T-helper 17 cell (primary cell): ENCODE results near the gene TIMM29. TPM values are rescaled to one million over a fixed set of nuclear protein-coding genes. Genes with fewer than 3 reads are reported as not detected.

Experiments used
- ATAC-seq: fragments of 150-1000 bp; cut with Tn5 transposase; 2 replicates; pipeline ENCODE4 v1.10.0; 2021; ENCODE audit warnings: mild to moderate bottlenecking, moderate library complexity
- DNase-seq, 3 donors: peaks; one replicate each; pipeline versions ENCODE4 v3.0.0 to v3.0.0-alpha.2; 2020 to 2021
- H3K9me3 ChIP-seq: one replicate; pipeline ENCODE4 v1.7.0; 2013; ENCODE audit warnings: low read length, mild to moderate bottlenecking; ENCODE audit not compliant: control insufficient read depth, poor library complexity, severe bottlenecking
- H3K27ac Mint-ChIP-seq: one replicate; pipeline ENCODE4 v1.8.0; 2022; ENCODE audit warnings: mild to moderate bottlenecking, moderate library complexity, mixed read lengths
- H3K27me3 Mint-ChIP-seq: one replicate; pipeline ENCODE4 v1.8.0; 2022; ENCODE audit warnings: mixed read lengths
- H3K36me3 Mint-ChIP-seq: one replicate; pipeline ENCODE4 v1.8.0; 2022; ENCODE audit warnings: low read depth, mixed read lengths
- H3K4me1 Mint-ChIP-seq: one replicate; pipeline ENCODE4 v1.8.0; 2022; ENCODE audit warnings: mild to moderate bottlenecking, mixed read lengths
- H3K4me3 Mint-ChIP-seq: one replicate; pipeline ENCODE4 v1.8.0; 2022; ENCODE audit warnings: mild to moderate bottlenecking, moderate library complexity, mixed read lengths
- total RNA-seq, 4 donors: library from RNA in 2 of 4; stranded (reverse) in 2 of 4; gene quantifications; one replicate each; pipeline ENCODE4 v1.2.3 and lab custom pipeline; 2022 to 2026

Gene TIMM29
- total RNA-seq, 2 donors from 2014 or later: 17.1 to 21.0 TPM

- Mint-ChIP-seq H3K4me1 (peaks cover 13% of the 10 kb centered on the region), H3K36me3 (no peaks in the 10 kb centered on the region), H3K27me3 (no peaks in the 10 kb centered on the region), H3K27ac (no peak overlapping the region), H3K4me3 (no peak overlapping the region)
- DNase-seq (no peak), ATAC-seq (no peak)
- H3K9me3 ChIP-seq: no peaks in the 10 kb centered on the region
These were observed 32.7 kb upstream of the TIMM29 start for GRCh38 chr19:10895920-10896319.

GRCh38 chr19:10896851-10897526 is 31.6 kb upstream of the TIMM29 start:
- H3K27ac Mint-ChIP-seq: peak overlapping the region; percentile 45

GRCh38 chr19:10898633-10899032 is 30.0 kb upstream of the TIMM29 start:
- Mint-ChIP-seq H3K36me3 (peaks cover 3% of the 10 kb centered on the region), H3K27ac (no peak overlapping the region), H3K4me3 (no peak overlapping the region), H3K4me1 (peaks cover 13% of the 10 kb centered on the region), H3K27me3 (no peaks in the 10 kb centered on the region)
- no peak for ATAC-seq
- no peak for DNase-seq
- no peaks in the 10 kb centered on the region for H3K9me3 ChIP-seq

More at GRCh38 chr19:10896851-10897526, 31.6 kb upstream of the TIMM29 start:
- no peaks in the 10 kb centered on the region for H3K9me3 ChIP-seq
- Mint-ChIP-seq H3K36me3 (no peaks in the 10 kb centered on the region), H3K4me1 (peaks cover 13% of the 10 kb centered on the region), H3K27me3 (no peaks in the 10 kb centered on the region), H3K4me3 (no peak overlapping the region)
- no peak for DNase-seq
- peak; percentile 37 for ATAC-seq

GRCh38 chr19:10899151-10899653 is 29.4 kb upstream of the TIMM29 start:
- no peak for ATAC-seq
- H3K4me3 Mint-ChIP-seq: no peak overlapping the region
- no peaks in the 10 kb centered on the region for H3K9me3 ChIP-seq
- H3K4me1 Mint-ChIP-seq: peaks cover 15% of the 10 kb centered on the region
- H3K27ac Mint-ChIP-seq: no peak overlapping the region
- H3K36me3 Mint-ChIP-seq: peaks cover 3% of the 10 kb centered on the region
- H3K27me3 Mint-ChIP-seq: no peaks in the 10 kb centered on the region
- no peak for DNase-seq

- DNase-seq (no peak), ATAC-seq (no peak)
- Mint-ChIP-seq H3K4me1 (peaks cover 2% of the 10 kb centered on the region), H3K4me3 (no peak overlapping the region), H3K36me3 (peaks cover 3% of the 10 kb centered on the region), H3K27me3 (no peaks in the 10 kb centered on the region), H3K27ac (peak overlapping the region; percentile 59)
- H3K9me3 ChIP-seq: no peaks in the 10 kb centered on the region
These were observed 20.7 kb upstream of the TIMM29 start for GRCh38 chr19:10907925-10908324.

- H3K4me3 Mint-ChIP-seq: no peak overlapping the region
- peak overlapping the region; percentile 59 for H3K27ac Mint-ChIP-seq
- no peaks in the 10 kb centered on the region for H3K36me3 Mint-ChIP-seq
- no peak for ATAC-seq
- H3K4me1 Mint-ChIP-seq: peaks cover 2% of the 10 kb centered on the region
- no peak for DNase-seq
- no peaks in the 10 kb centered on the region for H3K9me3 ChIP-seq
- no peaks in the 10 kb centered on the region for H3K27me3 Mint-ChIP-seq
These were observed 20.1 kb upstream of the TIMM29 start for GRCh38 chr19:10908380-10908960.

- Mint-ChIP-seq H3K4me3 (no peak overlapping the region), H3K27me3 (no peaks in the 10 kb centered on the region), H3K36me3 (no peaks in the 10 kb centered on the region), H3K27ac (no peak overlapping the region), H3K4me1 (no peaks in the 10 kb centered on the region)
- DNase-seq: no peak
- no peaks in the 10 kb centered on the region for H3K9me3 ChIP-seq
- ATAC-seq: no peak
These were observed 16.8 kb upstream of the TIMM29 start for GRCh38 chr19:10911579-10912363.

GRCh38 chr19:10912619-10913018 is 16.0 kb upstream of the TIMM29 start:
- no peaks in the 10 kb centered on the region for H3K9me3 ChIP-seq
- H3K36me3 Mint-ChIP-seq: no peaks in the 10 kb centered on the region
- no peaks in the 10 kb centered on the region for H3K4me1 Mint-ChIP-seq
- DNase-seq: no peak
- ATAC-seq: no peak
- no peak overlapping the region for H3K4me3 Mint-ChIP-seq
- no peaks in the 10 kb centered on the region for H3K27me3 Mint-ChIP-seq
- H3K27ac Mint-ChIP-seq: no peak overlapping the region

- Mint-ChIP-seq H3K27ac (no peak overlapping the region), H3K36me3 (no peaks in the 10 kb centered on the region), H3K4me3 (no peak overlapping the region), H3K4me1 (no peaks in the 10 kb centered on the region), H3K27me3 (no peaks in the 10 kb centered on the region)
- no peak for ATAC-seq
- DNase-seq: no peak
- H3K9me3 ChIP-seq: no peaks in the 10 kb centered on the region
These were observed 14.8 kb upstream of the TIMM29 start for GRCh38 chr19:10913716-10914340.

GRCh38 chr19:10915130-10916091 is 13.2 kb upstream of the TIMM29 start:
- DNase-seq (no peak), ATAC-seq (no peak)
- no peak overlapping the region for H3K4me3 Mint-ChIP-seq
- no peaks in the 10 kb centered on the region for H3K4me1 Mint-ChIP-seq
- no peaks in the 10 kb centered on the region for H3K27me3 Mint-ChIP-seq
- no peaks in the 10 kb centered on the region for H3K36me3 Mint-ChIP-seq
- H3K27ac Mint-ChIP-seq: peak overlapping the region; percentile 29
- H3K9me3 ChIP-seq: no peaks in the 10 kb centered on the region

- Mint-ChIP-seq H3K36me3 (no peaks in the 10 kb centered on the region), H3K27me3 (no peaks in the 10 kb centered on the region), H3K4me1 (no peaks in the 10 kb centered on the region), H3K4me3 (no peak overlapping the region), H3K27ac (no peak overlapping the region)
- ATAC-seq: no peak
- DNase-seq: no peak
- no peaks in the 10 kb centered on the region for H3K9me3 ChIP-seq
These were observed 12.0 kb upstream of the TIMM29 start for GRCh38 chr19:10916602-10917001.

- Mint-ChIP-seq H3K27ac (peak overlapping the region; percentile 53), H3K36me3 (no peaks in the 10 kb centered on the region)
These were observed 10.3 kb upstream of the TIMM29 start for GRCh38 chr19:10918359-10918758.

More at GRCh38 chr19:10918359-10918758, 10.3 kb upstream of the TIMM29 start:
- Mint-ChIP-seq H3K4me1 (no peaks in the 10 kb centered on the region), H3K4me3 (no peak overlapping the region), H3K27me3 (no peaks in the 10 kb centered on the region)
- H3K9me3 ChIP-seq: no peaks in the 10 kb centered on the region
- no peak for DNase-seq
- no peak for ATAC-seq
